GM23338 (cell line): Measurements from ENCODE around the gene PARP8. TPM values are rescaled to one million over a fixed set of nuclear protein-coding genes. Genes with fewer than 3 reads are reported as not detected.

Experiments used
- ATAC-seq: fragments of 200-7000 bp; cut with Tn5 transposase; 3 replicates; pipeline ENCODE4 v1.9.1; 2020
- DNase-seq: peaks from one replicate; pipeline ENCODE4 v3.0.0-alpha.2; 2015; ENCODE audit warnings: low spot score
- H2AFZ ChIP-seq: fragments of 200-600 bp; sonication (generic); 2 replicates; pipeline ENCODE4 v1.8.0; 2016; ENCODE audit warnings: antibody characterized with exemption, mild to moderate bottlenecking, moderate library complexity
- H3F3A ChIP-seq: fragments of 200-600 bp; sonication (generic); replicated peaks from 2 replicates; pipeline ENCODE4 v1.8.0; 2017; ENCODE audit warnings: antibody characterized with exemption, mixed run types, low read depth
- H3K27ac ChIP-seq: fragments of 200-600 bp; sonication (generic); 2 replicates; pipeline ENCODE4 v1.6.1; 2016; ENCODE audit warnings: low read depth
- H3K27me3 ChIP-seq: fragments of 200-600 bp; sonication (generic); 2 replicates; pipeline ENCODE4 v1.8.0; 2016; ENCODE audit warnings: mild to moderate bottlenecking, mixed run types, moderate library complexity; ENCODE audit not compliant: insufficient read depth
- H3K36me3 ChIP-seq: fragments of 200-600 bp; sonication (generic); 2 replicates; pipeline ENCODE4 v1.8.0; 2016; ENCODE audit warnings: mild to moderate bottlenecking; ENCODE audit not compliant: insufficient read depth
- H3K4me1 ChIP-seq: fragments of 200-600 bp; sonication (generic); 2 replicates; pipeline ENCODE4 v1.8.0; 2016; ENCODE audit warnings: mild to moderate bottlenecking, moderate library complexity; ENCODE audit not compliant: insufficient read depth
- H3K4me2 ChIP-seq: fragments of 200-600 bp; sonication (generic); 2 replicates; pipeline ENCODE4 v1.7.1; 2017; ENCODE audit warnings: mixed run types
- H3K4me3 ChIP-seq: fragments of 200-600 bp; sonication (generic); 2 replicates; pipeline ENCODE4 v1.6.1; 2016; ENCODE audit warnings: mixed run types
- H3K79me2 ChIP-seq: fragments of 200-600 bp; sonication (generic); replicated peaks from 2 replicates; pipeline ENCODE4 v1.8.0; 2017; ENCODE audit warnings: mild to moderate bottlenecking; ENCODE audit not compliant: insufficient read depth
- H3K9me2 ChIP-seq: fragments of 200-600 bp; sonication (generic); 2 replicates; pipeline ENCODE4 v1.8.0; 2017; ENCODE audit not compliant: insufficient read depth
- H4K20me1 ChIP-seq: fragments of 200-600 bp; sonication (generic); replicated peaks from 2 replicates; pipeline ENCODE4 v1.8.0; 2017; ENCODE audit warnings: mild to moderate bottlenecking; ENCODE audit not compliant: insufficient read depth
- H3K27ac Mint-ChIP-seq: 2 replicates; pipeline ENCODE4 v1.8.0; 2020; ENCODE audit warnings: inconsistent platforms, mild to moderate bottlenecking, moderate library complexity, mixed read lengths
- H3K27me3 Mint-ChIP-seq: 3 replicates; pipeline ENCODE4 v1.8.0; 2022; ENCODE audit warnings: low read depth, mild to moderate bottlenecking, moderate library complexity, mixed read lengths, inconsistent platforms; ENCODE audit not compliant: insufficient read depth, poor library complexity
- H3K36me3 Mint-ChIP-seq: 3 replicates; pipeline ENCODE4 v1.8.0; 2021; ENCODE audit warnings: low read depth, mild to moderate bottlenecking, inconsistent platforms, moderate library complexity, mixed read lengths
- H3K4me1 Mint-ChIP-seq: 3 replicates; pipeline ENCODE4 v1.8.0; 2020; ENCODE audit warnings: mild to moderate bottlenecking, inconsistent platforms, mixed read lengths
- H3K4me3 Mint-ChIP-seq: 3 replicates; pipeline ENCODE4 v1.8.0; 2021; ENCODE audit warnings: moderate library complexity, mild to moderate bottlenecking, inconsistent platforms, mixed read lengths
- H3K9me3 Mint-ChIP-seq: 3 replicates; pipeline ENCODE4 v1.8.0; 2020; ENCODE audit warnings: moderate library complexity, mild to moderate bottlenecking, inconsistent platforms, mixed read lengths
- CTCF ChIP-seq, 2 experiments: fragments of 200-600 bp in 1 of 2; sonication (generic) in 1 of 2; conservative IDR thresholded peaks; 2 replicates each; pipeline versions ENCODE4 v1.5.1 to v1.6.1; 2016 to 2017; ENCODE audit warnings: antibody characterized with exemption in 2 of 2, low read depth in 2 of 2, mild to moderate bottlenecking in 2 of 2, moderate library complexity in 1 of 2
- EZH2 ChIP-seq: fragments of 200-600 bp; sonication (generic); IDR thresholded peaks from one replicate; pipeline ENCODE4 v1.8.0; 2017; ENCODE audit warnings: antibody characterized with exemption, mild to moderate bottlenecking, low read depth; ENCODE audit not compliant: unreplicated experiment
- NANOG ChIP-seq: IDR thresholded peaks from 2 replicates; pipeline ENCODE4 v1.6.1; 2016; ENCODE audit warnings: antibody characterized with exemption, borderline replicate concordance
- STAT1 ChIP-seq: IDR thresholded peaks from one replicate; pipeline ENCODE4 v1.6.1; 2016; ENCODE audit warnings: antibody characterized with exemption; ENCODE audit not compliant: unreplicated experiment
- ZNF114 ChIP-seq: fragments of 250-450 bp; sonication (Bioruptor Pico); IDR thresholded peaks from 2 replicates; pipeline ENCODE4 v1.5.0; 2020; ENCODE audit warnings: mild to moderate bottlenecking, moderate library complexity
- polyA plus RNA-seq: library from polyadenylated mRNA; unstranded; fragments of >200 nt; fragmentation: Nextera tagmentation; extraction: Ambion mirVana; gene quantifications from 2 replicates; pipeline ENCODE4 v1.2.1, GENCODE V29; 2016
- total RNA-seq: library from RNA; depleted of rRNA; stranded (reverse); fragments of >200 nt; shearing (Covaris generic); gene quantifications from 2 replicates; pipeline ENCODE4 v1.2.3, GENCODE V29; 2014
- TF ChIP-seq, protein P1 (sequence below): fragments of 250-450 bp; sonication (Bioruptor Pico); IDR thresholded peaks from 2 replicates; pipeline ENCODE4 v1.5.0; 2020; ENCODE audit warnings: mild to moderate bottlenecking, moderate library complexity
- TF ChIP-seq, protein P2 (sequence below): IDR thresholded peaks from one replicate; pipeline ENCODE4 v1.6.1; 2018; ENCODE audit warnings: antibody characterized with exemption; ENCODE audit not compliant: unreplicated experiment
- TF ChIP-seq, protein P3 (sequence below): IDR thresholded peaks from 2 replicates; pipeline ENCODE4 v1.6.1; 2016; ENCODE audit warnings: antibody characterized with exemption

PARP8 gene
- total and polyA plus RNA-seq, 2 experiments from 2014 or later: 13.0 to 25.0 TPM

DNA sequence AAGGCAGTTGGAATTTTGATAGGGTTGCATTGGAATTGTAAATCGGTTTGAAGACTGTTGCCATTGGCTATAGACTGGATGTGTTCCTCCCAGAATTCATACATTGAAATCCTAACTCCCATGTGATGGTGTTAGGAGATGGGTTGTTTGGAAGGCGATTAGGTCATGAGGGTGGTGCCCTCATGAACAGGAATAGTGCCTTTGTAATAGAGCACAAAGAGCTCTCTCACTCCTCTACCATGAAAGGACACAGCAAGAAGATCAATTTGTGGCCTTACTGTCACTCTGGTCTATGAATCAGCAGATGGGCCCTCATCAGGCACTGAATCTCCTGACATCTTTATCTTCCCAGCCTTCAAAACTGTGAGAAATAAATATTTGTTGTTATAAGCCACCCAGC, 133.2 kb downstream of the PARP8 start (continued):
- TF ChIP-seq, protein P1, sequence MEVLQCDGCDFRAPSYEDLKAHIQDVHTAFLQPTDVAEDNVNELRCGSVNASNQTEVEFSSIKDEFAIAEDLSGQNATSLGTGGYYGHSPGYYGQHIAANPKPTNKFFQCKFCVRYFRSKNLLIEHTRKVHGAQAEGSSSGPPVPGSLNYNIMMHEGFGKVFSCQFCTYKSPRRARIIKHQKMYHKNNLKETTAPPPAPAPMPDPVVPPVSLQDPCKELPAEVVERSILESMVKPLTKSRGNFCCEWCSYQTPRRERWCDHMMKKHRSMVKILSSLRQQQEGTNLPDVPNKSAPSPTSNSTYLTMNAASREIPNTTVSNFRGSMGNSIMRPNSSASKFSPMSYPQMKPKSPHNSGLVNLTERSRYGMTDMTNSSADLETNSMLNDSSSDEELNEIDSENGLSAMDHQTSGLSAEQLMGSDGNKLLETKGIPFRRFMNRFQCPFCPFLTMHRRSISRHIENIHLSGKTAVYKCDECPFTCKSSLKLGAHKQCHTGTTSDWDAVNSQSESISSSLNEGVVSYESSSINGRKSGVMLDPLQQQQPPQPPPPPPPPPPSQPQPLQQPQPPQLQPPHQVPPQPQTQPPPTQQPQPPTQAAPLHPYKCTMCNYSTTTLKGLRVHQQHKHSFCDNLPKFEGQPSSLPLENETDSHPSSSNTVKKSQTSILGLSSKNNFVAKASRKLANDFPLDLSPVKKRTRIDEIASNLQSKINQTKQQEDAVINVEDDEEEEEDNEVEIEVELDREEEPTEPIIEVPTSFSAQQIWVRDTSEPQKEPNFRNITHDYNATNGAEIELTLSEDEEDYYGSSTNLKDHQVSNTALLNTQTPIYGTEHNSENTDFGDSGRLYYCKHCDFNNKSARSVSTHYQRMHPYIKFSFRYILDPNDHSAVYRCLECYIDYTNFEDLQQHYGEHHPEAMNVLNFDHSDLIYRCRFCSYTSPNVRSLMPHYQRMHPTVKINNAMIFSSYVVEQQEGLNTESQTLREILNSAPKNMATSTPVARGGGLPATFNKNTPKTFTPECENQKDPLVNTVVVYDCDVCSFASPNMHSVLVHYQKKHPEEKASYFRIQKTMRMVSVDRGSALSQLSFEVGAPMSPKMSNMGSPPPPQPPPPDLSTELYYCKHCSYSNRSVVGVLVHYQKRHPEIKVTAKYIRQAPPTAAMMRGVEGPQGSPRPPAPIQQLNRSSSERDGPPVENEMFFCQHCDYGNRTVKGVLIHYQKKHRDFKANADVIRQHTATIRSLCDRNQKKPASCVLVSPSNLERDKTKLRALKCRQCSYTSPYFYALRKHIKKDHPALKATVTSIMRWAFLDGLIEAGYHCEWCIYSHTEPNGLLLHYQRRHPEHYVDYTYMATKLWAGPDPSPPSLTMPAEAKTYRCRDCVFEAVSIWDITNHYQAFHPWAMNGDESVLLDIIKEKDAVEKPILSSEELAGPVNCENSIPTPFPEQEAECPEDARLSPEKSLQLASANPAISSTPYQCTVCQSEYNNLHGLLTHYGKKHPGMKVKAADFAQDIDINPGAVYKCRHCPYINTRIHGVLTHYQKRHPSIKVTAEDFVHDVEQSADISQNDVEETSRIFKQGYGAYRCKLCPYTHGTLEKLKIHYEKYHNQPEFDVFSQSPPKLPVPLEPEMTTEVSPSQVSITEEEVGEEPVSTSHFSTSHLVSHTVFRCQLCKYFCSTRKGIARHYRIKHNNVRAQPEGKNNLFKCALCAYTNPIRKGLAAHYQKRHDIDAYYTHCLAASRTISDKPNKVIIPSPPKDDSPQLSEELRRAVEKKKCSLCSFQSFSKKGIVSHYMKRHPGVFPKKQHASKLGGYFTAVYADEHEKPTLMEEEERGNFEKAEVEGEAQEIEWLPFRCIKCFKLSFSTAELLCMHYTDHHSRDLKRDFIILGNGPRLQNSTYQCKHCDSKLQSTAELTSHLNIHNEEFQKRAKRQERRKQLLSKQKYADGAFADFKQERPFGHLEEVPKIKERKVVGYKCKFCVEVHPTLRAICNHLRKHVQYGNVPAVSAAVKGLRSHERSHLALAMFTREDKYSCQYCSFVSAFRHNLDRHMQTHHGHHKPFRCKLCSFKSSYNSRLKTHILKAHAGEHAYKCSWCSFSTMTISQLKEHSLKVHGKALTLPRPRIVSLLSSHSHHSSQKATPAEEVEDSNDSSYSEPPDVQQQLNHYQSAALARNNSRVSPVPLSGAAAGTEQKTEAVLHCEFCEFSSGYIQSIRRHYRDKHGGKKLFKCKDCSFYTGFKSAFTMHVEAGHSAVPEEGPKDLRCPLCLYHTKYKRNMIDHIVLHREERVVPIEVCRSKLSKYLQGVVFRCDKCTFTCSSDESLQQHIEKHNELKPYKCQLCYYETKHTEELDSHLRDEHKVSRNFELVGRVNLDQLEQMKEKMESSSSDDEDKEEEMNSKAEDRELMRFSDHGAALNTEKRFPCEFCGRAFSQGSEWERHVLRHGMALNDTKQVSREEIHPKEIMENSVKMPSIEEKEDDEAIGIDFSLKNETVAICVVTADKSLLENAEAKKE (CRISPR knock-in tag): no peak

DNA sequence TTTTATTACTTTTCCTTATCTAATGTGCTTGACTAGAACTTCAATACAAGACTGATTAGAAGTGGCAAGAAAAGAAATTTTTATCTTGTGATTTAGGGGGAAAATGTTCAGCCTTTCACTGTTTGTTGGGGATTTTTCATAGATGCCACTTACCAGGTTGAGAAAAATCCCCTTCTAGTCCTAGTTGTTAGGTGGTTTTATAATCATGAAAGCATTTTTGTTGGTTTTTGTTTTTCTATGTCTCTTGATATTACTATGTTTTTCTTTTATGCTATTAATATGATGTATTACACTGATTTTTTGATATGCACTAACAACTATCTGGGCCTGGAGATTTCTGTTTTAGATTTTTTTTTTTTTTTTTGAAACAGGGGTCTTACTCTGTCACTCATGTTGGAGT, 134.0 kb downstream of the PARP8 start:
- no peaks in the 10 kb centered on the region for H3K4me1 ChIP-seq
- H3K9me2 ChIP-seq: no peaks in the 10 kb centered on the region
- ATAC-seq (no peak), DNase-seq (no peak)
- H3K4me2 ChIP-seq: no peak overlapping the region
- H3K9me3 Mint-ChIP-seq: no peaks in the 10 kb centered on the region; the same call in 2 of the 3 replicates
- peaks cover 12% of the 10 kb centered on the region; the same call in 1 of the 2 replicates for H3K79me2 ChIP-seq
- no peaks in the 10 kb centered on the region for H3F3A ChIP-seq
- peaks cover 29% of the 10 kb centered on the region; the same call in 2 of the 3 replicates for H3K36me3 Mint-ChIP-seq
- H3K4me1 Mint-ChIP-seq: no peaks in the 10 kb centered on the region
- no peaks in the 10 kb centered on the region for H3K27me3 ChIP-seq
- H3K36me3 ChIP-seq: no peaks in the 10 kb centered on the region
- no peak overlapping the region for H3K4me3 Mint-ChIP-seq
- H3K4me3 ChIP-seq: no peak overlapping the region
- H3K27ac Mint-ChIP-seq: no peak overlapping the region
- no peak overlapping the region for H2AFZ ChIP-seq
- no peaks in the 10 kb centered on the region for H3K27me3 Mint-ChIP-seq
- no peaks in the 10 kb centered on the region for H4K20me1 ChIP-seq
- H3K27ac ChIP-seq: no peak overlapping the region
- TF ChIP-seq STAT1 (no peak), ZNF114 (no peak), CTCF (conservative IDR thresholded peaks at IDR 0.05; ENCODE audit: low read depth in 2 of 2) (no peak), NANOG (no peak), EZH2 (no peak)
- TF ChIP-seq, protein P2, sequence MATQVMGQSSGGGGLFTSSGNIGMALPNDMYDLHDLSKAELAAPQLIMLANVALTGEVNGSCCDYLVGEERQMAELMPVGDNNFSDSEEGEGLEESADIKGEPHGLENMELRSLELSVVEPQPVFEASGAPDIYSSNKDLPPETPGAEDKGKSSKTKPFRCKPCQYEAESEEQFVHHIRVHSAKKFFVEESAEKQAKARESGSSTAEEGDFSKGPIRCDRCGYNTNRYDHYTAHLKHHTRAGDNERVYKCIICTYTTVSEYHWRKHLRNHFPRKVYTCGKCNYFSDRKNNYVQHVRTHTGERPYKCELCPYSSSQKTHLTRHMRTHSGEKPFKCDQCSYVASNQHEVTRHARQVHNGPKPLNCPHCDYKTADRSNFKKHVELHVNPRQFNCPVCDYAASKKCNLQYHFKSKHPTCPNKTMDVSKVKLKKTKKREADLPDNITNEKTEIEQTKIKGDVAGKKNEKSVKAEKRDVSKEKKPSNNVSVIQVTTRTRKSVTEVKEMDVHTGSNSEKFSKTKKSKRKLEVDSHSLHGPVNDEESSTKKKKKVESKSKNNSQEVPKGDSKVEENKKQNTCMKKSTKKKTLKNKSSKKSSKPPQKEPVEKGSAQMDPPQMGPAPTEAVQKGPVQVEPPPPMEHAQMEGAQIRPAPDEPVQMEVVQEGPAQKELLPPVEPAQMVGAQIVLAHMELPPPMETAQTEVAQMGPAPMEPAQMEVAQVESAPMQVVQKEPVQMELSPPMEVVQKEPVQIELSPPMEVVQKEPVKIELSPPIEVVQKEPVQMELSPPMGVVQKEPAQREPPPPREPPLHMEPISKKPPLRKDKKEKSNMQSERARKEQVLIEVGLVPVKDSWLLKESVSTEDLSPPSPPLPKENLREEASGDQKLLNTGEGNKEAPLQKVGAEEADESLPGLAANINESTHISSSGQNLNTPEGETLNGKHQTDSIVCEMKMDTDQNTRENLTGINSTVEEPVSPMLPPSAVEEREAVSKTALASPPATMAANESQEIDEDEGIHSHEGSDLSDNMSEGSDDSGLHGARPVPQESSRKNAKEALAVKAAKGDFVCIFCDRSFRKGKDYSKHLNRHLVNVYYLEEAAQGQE: no peak
- TF ChIP-seq, protein P3, sequence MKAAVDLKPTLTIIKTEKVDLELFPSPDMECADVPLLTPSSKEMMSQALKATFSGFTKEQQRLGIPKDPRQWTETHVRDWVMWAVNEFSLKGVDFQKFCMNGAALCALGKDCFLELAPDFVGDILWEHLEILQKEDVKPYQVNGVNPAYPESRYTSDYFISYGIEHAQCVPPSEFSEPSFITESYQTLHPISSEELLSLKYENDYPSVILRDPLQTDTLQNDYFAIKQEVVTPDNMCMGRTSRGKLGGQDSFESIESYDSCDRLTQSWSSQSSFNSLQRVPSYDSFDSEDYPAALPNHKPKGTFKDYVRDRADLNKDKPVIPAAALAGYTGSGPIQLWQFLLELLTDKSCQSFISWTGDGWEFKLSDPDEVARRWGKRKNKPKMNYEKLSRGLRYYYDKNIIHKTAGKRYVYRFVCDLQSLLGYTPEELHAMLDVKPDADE: no peak
